Activated CD4-positive, alpha-beta T cell treated with anti-CD3 and anti-CD28 coated beads, Interleukin-2, amount 50 U/mL, for 1 hour (primary cell): ENCODE results near the gene ECHS1.

ENCODE experiments used
- DNase-seq: peaks from one replicate; pipeline ENCODE4 v3.0.0-alpha.2; 2020

The ECHS1 gene

GRCh38 chr10:133356549-133357284 lies 16.4 kb downstream of the ECHS1 start:
- no peak for DNase-seq

- no peak for DNase-seq
Observed at GRCh38 chr10:133355991-133356390, 17.2 kb downstream of the ECHS1 start.

- DNase-seq, result no peak
Observed at GRCh38 chr10:133355266-133355665, 17.9 kb downstream of the ECHS1 start.

- no peak for DNase-seq
Observed at GRCh38 chr10:133354672-133355240, 18.4 kb downstream of the ECHS1 start.

GRCh38 chr10:133353988-133354605 lies 19.1 kb downstream of the ECHS1 start:
- DNase-seq, result no peak

- DNase-seq, result no peak
Observed at GRCh38 chr10:133353202-133353959, 19.8 kb downstream of the ECHS1 start.

- no peak for DNase-seq
Observed at GRCh38 chr10:133351408-133352318, 21.5 kb downstream of the ECHS1 start.

GRCh38 chr10:133350950-133351329 lies 22.2 kb downstream of the ECHS1 start:
- no peak for DNase-seq

GRCh38 chr10:133350283-133350949 lies 22.7 kb downstream of the ECHS1 start:
- no peak for DNase-seq

GRCh38 chr10:133349577-133350011 lies 23.6 kb downstream of the ECHS1 start:
- DNase-seq, result no peak

- no peak for DNase-seq
Observed at GRCh38 chr10:133349160-133349568, 24.0 kb downstream of the ECHS1 start.

- DNase-seq, result no peak
Observed at GRCh38 chr10:133347710-133348517, 25.2 kb downstream of the ECHS1 start.

- DNase-seq, result no peak
Observed at GRCh38 chr10:133346413-133346812, 26.7 kb downstream of the ECHS1 start.

GRCh38 chr10:133344236-133344635 lies 28.9 kb downstream of the ECHS1 start:
- no peak for DNase-seq

- DNase-seq, result no peak
Observed at GRCh38 chr10:133343558-133343957, 29.6 kb downstream of the ECHS1 start.

GRCh38 chr10:133342942-133343341 lies 30.2 kb downstream of the ECHS1 start:
- DNase-seq, result no peak

- DNase-seq, result no peak
Observed at GRCh38 chr10:133341983-133342382, 31.2 kb downstream of the ECHS1 start.

- DNase-seq, result no peak
Observed at GRCh38 chr10:133339708-133340380, 33.3 kb downstream of the ECHS1 start.

GRCh38 chr10:133338080-133339071 lies 34.8 kb downstream of the ECHS1 start:
- no peak for DNase-seq
